SU-DHL-6 (cell line): ENCODE measurements around the gene PRR35.

Source experiments
- H2AFZ ChIP-seq: fragments of 200-600 bp; sonication (generic); 2 replicates; pipeline ENCODE4 v1.6.1; 2014; ENCODE audit warnings: low read depth, mild to moderate bottlenecking, moderate library complexity, mixed read lengths, antibody characterized with exemption, low read length; ENCODE audit not compliant: severe bottlenecking
- H3F3A ChIP-seq: fragments of 200-600 bp; shearing (Covaris generic); 2 replicates; pipeline ENCODE4 v1.6.0; 2016; ENCODE audit warnings: antibody characterized with exemption, mild to moderate bottlenecking; ENCODE audit not compliant: insufficient read depth
- H3K27ac ChIP-seq: fragments of 200-600 bp; sonication (generic); 2 replicates; pipeline ENCODE4 v1.5.1; 2016; ENCODE audit warnings: low read depth, mild to moderate bottlenecking, low read length, moderate library complexity, mixed read lengths
- H3K27me3 ChIP-seq: fragments of 200-600 bp; sonication (generic), shearing (Covaris generic); 2 replicates; pipeline ENCODE4 v1.6.0; 2014; ENCODE audit warnings: mild to moderate bottlenecking, low read length
- H3K36me3 ChIP-seq: fragments of 200-600 bp; sonication (generic); 2 replicates; pipeline ENCODE4 v1.6.1; 2014; ENCODE audit warnings: mild to moderate bottlenecking, low read length, mixed read lengths
- H3K4me2 ChIP-seq: fragments of 300-600, 200-600 bp; shearing (Covaris generic), sonication (generic); 2 replicates; pipeline ENCODE4 v1.6.0; 2014; ENCODE audit warnings: low read length, low read depth, mild to moderate bottlenecking; ENCODE audit not compliant: poor library complexity, severe bottlenecking
- H3K4me3 ChIP-seq: fragments of 200-600 bp; sonication (generic); 2 replicates; pipeline ENCODE4 v1.5.1; 2014; ENCODE audit warnings: antibody characterized with exemption, low read length, mild to moderate bottlenecking, mixed read lengths; ENCODE audit not compliant: insufficient read depth, poor library complexity, severe bottlenecking
- H3K79me2 ChIP-seq: fragments of 200-600 bp; sonication (generic); 2 replicates; pipeline ENCODE4 v1.6.1; 2014; ENCODE audit warnings: mild to moderate bottlenecking, low read length, moderate library complexity; ENCODE audit not compliant: insufficient read depth
- H3K9ac ChIP-seq: fragments of 200-600 bp; sonication (generic); 2 replicates; pipeline ENCODE4 v1.7.0; 2014; ENCODE audit warnings: mild to moderate bottlenecking, low read length
- H3K9me2 ChIP-seq: fragments of 200-600 bp; sonication (generic); replicated peaks from 2 replicates; pipeline ENCODE4 v1.6.1; 2014; ENCODE audit warnings: low read length; ENCODE audit not compliant: insufficient read depth
- H3K9me3 ChIP-seq: fragments of 200-600 bp; sonication (generic); 2 replicates; pipeline ENCODE4 v1.6.1; 2014; ENCODE audit warnings: low read length, mixed read lengths; ENCODE audit not compliant: insufficient read depth
- H4K20me1 ChIP-seq: fragments of 200-600 bp; sonication (generic); 2 replicates; pipeline ENCODE4 v1.6.1; 2014; ENCODE audit warnings: low read depth, mild to moderate bottlenecking, antibody characterized with exemption, low read length, moderate library complexity, mixed read lengths
- CTCF ChIP-seq: fragments of 200-600 bp; sonication (generic); IDR thresholded peaks from one replicate; pipeline ENCODE4 v1.5.1; 2017; ENCODE audit warnings: antibody characterized with exemption, mild to moderate bottlenecking, low read length, moderate library complexity; ENCODE audit not compliant: insufficient read depth, poor library complexity, severe bottlenecking
- EZH2phosphoT487 ChIP-seq: fragments of 200-600 bp; sonication (generic), shearing (Covaris generic); conservative IDR thresholded peaks from 2 replicates; pipeline ENCODE4 v1.6.1; 2018; ENCODE audit warnings: mild to moderate bottlenecking, antibody characterized with exemption, low read length, moderate library complexity, mixed read lengths

The PRR35 gene

DNA sequence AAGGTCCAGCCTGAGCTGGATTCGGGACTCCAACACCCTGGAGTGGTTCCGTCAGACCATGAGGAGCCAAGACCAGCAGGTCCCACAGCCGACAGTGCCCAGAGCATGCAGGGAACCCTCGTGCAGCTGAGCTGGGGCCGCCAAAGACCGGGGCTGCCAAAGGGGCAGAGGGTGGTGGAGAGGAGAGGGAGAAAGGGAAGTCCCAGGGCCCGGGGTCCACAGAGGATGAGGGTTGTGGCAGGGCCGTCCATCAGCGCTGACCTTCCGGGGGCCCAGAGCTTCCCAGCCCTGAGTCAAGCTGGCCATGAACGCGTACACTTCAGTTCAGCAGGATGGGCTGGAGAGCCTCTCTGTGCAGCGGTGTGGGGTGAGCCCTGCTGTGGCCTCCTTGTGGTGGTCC lies 39.3 kb upstream of the PRR35 start:
- Histone ChIP-seq H3K27ac (no peak overlapping the region), H4K20me1 (no peaks in the 10 kb centered on the region), H3K4me3 (no peak overlapping the region)

DNA sequence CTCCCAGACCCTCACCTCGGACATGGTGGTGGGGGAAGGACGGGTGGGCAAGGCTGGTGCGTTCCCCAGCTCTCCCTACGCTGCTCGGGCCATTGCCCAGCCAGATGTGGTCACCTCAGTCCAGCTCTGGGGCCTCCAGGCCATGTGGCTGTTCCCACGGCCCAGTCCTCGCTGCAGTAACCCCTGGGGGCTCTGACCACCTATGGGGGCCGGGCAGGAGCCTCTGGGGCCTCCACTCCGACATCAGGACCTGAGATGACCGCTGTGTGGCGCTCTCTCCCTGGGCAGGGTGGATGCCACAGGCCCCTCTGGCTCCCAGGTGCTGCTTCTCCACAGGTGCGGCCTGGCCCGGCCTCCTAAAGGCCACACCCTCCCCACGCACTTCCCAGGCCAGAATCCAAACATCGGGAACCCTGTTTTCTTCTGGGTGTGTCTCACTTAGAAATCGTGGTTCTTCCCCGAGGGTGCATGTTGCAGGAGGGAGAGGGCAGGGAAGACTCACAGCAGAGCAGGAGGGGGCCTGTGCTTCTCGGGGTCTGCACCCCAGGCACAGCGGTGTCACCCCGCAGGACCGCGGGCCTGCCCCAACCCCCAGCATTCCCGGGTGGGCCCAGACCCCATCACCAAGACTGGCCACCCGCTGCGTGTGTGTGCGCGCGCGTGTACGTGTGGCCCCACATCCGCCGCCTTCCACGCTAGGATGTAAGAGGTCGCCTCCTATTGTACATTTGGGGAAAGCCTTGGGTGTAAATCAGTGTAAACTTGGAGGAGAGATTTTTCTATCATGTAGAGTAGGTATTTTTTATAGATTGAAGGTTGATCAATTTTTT lies 38.6 kb upstream of the PRR35 start:
- Histone ChIP-seq H4K20me1 (no peaks in the 10 kb centered on the region), H3F3A (0 out of 2 replicates have a peak, but pooled peaks cover 9% of the 10 kb centered on the region), H3K9ac (no peak overlapping the region), H3K36me3 (no peaks in the 10 kb centered on the region), H3K9me2 (no peaks in the 10 kb centered on the region), H3K27ac (no peak overlapping the region), H3K79me2 (0 out of 2 replicates have a peak, but pooled peaks cover 3% of the 10 kb centered on the region), H2AFZ (no peak overlapping the region), H3K9me3 (no peaks in the 10 kb centered on the region), H3K27me3 (no peaks in the 10 kb centered on the region), H3K4me3 (no peak overlapping the region), H3K4me2 (no peak overlapping the region)
- no peak for TF ChIP-seq CTCF
- TF ChIP-seq EZH2phosphoT487 = no peak

More for the DNA sequence above, 39.3 kb upstream of the PRR35 start:
- TF ChIP-seq EZH2phosphoT487 (no peak), CTCF (no peak)
- Histone ChIP-seq H2AFZ (no peak overlapping the region), H3K9me3 (no peaks in the 10 kb centered on the region), H3K27me3 (no peaks in the 10 kb centered on the region), H3K79me2 (no peaks in the 10 kb centered on the region), H3K9me2 (no peaks in the 10 kb centered on the region), H3K36me3 (no peaks in the 10 kb centered on the region), H3K4me2 (no peak overlapping the region), H3F3A (0 out of 2 replicates have a peak, but pooled peaks cover 5% of the 10 kb centered on the region), H3K9ac (no peak overlapping the region)

GRCh38 chr16:522320-523096 lies 37.7 kb upstream of the PRR35 start:
- Histone ChIP-seq H3K27ac (no peak overlapping the region), H3K27me3 (no peaks in the 10 kb centered on the region), H3K9me3 (no peaks in the 10 kb centered on the region), H2AFZ (no peak overlapping the region), H3K4me2 (no peak overlapping the region), H3K36me3 (no peaks in the 10 kb centered on the region), H3K9me2 (no peaks in the 10 kb centered on the region), H3K4me3 (no peak overlapping the region), H3F3A (0 out of 2 replicates have a peak, but pooled peaks cover 9% of the 10 kb centered on the region), H3K79me2 (0 out of 2 replicates have a peak, but pooled peaks cover 3% of the 10 kb centered on the region), H3K9ac (no peak overlapping the region), H4K20me1 (no peaks in the 10 kb centered on the region)
- TF ChIP-seq CTCF (no peak), EZH2phosphoT487 (no peak)
